HS-27A (cell line): Measurements from ENCODE around the gene TMEM258.
A peak's percentile ranks its signal among the peaks of the same experiment; 100 is the strongest.

ENCODE experiments used
- DNase-seq: peaks from one replicate; pipeline ENCODE4 v3.0.0-alpha.2; 2012; ENCODE audit warnings: low read depth, missing footprints

The TMEM258 gene

GRCh38 chr11:61820174-61820573 is 27.8 kb upstream of the TMEM258 start:
- no peak for DNase-seq

- DNase-seq, result no peak
Measured at GRCh38 chr11:61817471-61818202, 25.2 kb upstream of the TMEM258 start.

DNA sequence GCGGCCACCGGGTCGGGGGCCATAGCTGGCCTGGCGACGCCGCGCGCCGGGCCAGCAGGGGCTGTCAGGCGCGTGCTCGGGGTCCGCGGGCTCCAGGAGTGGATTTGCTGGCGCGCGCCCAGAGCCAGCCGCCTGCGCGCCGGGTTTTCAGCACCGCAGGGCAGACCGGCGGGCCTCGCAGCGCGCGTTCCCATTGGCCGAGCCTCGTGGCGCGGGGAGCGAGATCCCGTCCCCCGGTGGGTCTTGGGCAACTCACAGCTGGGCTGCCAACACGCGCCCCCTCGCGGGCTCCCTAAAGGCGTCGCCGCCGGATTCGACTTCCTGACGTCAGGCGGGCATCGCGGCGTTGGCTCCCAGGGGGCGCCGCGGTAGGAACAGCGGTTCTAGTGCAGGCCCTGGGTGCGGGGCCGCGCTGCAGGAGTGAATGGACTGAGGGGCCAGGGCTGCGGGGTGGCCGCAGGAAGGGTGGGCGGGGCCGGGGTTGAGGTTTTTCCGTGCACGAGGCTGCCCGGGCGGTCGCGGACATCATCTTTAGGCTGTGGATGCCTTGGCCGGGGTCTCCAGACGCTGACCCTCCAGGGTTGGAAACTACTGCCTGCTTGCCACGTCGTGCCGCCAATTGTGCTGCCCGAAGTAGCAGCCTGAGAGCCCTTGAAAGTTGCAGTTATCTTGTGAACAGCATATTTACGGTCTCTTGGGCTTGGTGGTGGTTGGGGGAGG is 24.5 kb upstream of the TMEM258 start, which contains the start of gene FADS1:
TSS of gene FADS1 (minus strand) at position 268 of the 720 bp plus-strand sequence. CDS start at position 194, 74 bp downstream.
- DNase-seq, result peak; percentile 88

DNA sequence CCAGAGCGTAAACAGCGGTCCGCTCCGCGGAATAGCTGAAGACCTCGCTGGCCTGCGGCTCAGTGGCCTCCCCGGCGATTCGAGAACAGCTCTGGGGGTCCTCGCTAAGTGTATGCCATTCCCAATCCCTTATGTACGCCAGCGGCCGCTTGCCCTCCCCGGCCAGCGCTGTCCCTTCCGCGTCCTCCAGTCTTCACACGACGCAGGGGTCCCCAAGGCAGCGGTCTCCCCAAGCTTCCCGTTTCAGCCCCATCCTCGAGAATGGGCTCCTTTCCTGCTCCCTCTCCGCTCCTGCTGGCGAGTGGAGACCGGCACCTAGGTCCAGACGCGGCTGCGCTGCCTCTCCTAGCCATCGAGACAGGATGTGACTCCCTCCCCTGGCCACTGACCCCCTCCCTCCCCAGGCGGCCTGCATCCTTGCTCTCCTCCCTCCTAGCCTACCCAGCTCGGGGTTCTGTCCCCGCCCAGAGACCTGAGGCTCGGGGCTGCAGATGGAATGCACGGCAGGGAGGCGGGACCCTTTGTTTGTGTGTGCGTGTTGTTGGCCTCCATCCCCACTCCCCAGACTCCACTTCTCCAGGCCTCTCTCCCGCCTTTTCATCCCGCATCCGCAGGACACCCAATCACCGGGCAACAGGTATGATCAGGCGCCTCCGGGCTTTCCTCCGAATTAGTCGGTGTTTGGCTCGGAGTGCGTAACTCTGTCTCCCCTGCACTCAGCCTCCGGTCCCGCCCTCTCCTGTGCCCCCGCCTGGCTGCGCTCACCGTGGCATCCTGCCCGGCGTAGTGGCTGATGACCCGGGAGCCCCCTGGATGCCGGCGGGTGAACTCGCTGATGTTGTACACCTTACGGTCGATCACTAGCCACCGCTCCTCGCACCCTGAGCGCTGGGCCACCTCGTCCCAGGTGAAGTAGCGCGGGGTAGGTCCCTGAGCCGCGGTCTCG is 23.7 kb upstream of the TMEM258 start:
- DNase-seq, result peak; percentile 66

DNA sequence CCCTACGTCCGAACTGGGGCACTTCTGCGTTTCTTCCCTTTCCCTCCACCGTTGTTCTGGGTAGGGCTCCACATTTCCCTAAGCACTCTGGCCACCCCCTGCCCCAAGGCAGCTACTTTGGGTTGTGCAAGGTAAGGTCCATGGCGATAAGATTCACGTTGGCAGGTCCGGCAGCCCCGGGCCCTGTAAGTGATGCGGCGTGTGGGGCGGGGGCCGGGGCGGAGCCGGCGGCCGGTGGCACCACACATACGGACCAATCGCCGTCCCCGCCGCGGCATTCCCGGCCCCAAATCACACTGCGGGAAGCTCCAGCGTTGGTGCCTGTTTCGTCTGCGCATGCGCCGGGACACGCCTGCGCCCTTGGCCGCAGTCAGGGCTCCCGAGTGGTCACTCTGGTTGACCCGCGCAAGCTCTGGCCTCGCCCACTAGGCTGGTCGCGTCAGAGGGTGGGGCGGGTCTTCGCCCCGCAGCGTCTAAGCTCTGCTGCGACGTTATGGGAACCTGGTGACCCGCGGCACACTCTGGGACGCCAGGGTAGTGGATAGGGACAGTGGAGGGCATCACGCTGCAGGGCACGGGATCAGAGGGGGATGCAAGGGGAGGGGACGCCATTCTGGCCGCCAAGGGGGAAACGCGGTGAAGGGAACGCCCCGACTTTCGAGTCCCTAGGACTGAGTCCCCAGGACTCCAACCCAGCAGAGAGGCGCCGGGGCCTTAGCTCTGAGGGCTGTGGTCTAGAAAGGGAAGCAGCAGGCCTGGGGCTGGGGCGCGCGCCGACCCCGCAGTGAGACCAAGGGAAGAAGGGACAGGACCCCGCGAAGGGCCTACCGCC is 22.8 kb upstream of the TMEM258 start:
- DNase-seq, result peak; percentile 87

- no peak for DNase-seq
Measured at GRCh38 chr11:61814247-61814957, 22.0 kb upstream of the TMEM258 start.

DNA sequence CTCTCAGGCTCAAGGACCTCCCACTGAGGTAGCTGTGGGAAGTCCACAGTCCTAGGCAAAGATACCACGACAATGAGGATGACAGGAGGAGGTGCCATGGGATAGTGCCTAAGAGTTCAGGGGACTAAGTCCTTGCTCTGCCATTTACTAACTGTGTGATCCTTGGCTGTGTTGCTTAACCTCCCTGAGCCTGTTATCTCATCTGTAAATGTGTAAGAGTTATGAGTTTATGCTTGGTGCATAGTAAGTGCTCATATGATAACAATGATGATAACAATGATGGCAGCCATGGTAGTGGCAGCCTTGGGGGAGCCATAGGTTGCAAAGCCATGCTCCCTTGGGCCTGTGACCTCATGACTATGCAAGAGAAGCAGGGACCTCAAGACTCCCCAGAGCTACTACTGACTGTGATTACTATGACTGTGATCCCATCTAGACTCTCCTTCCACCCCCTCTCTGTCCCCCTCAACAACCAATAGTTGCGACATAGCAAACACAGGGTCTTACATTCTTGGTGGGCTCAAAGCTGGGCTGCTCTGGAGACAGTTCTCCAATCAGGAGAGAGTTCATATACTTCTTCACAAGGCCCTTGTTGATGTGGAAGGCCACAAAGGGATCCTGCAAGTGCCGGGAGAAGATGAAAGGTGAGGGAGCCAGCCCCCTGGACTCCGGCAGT is 20.5 kb upstream of the TMEM258 start:
- no peak for DNase-seq

DNA sequence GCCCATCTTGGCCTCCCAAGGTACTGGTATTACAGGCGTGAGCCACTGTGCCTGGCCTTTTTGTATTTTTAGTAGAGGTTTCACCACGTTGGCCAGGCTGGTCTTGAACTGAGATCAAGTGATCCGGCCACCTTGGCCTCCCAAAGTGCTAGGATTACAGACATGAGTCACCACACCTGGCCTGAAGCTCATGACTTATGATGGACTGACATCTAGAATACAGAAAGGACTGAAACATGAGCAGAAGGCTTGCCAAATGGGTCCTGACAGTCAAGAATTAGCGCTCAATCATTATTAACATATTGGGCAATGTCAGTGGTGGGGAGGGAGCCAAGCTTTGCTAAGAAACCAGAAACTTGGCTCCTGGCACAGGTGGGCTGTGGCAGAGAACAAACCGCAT is 19.4 kb upstream of the TMEM258 start:
- DNase-seq, result no peak

GRCh38 chr11:61810671-61811175 is 18.3 kb upstream of the TMEM258 start:
- no peak for DNase-seq

DNA sequence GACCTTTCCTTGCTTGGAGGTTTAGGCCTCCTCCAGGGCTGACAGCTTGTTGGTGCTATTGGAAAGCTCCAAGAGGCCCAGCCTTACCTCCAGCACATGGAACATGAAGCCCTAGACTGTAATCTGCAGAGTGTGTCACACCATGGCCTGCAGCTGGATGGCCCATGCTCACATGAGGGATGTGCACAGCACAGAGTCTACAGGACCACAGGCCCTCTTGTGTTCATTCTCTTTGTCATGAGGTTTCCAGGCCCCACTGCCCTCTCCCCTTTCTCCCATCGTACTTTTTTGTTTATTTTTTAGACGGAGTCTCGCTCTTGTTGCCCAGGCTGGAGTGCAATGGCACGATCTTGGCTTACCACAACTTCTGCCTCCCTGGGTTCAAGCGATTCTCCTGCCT is 14.4 kb upstream of the TMEM258 start:
- no peak for DNase-seq

GRCh38 chr11:61805146-61805545 is 12.7 kb upstream of the TMEM258 start:
- DNase-seq, result no peak

DNA sequence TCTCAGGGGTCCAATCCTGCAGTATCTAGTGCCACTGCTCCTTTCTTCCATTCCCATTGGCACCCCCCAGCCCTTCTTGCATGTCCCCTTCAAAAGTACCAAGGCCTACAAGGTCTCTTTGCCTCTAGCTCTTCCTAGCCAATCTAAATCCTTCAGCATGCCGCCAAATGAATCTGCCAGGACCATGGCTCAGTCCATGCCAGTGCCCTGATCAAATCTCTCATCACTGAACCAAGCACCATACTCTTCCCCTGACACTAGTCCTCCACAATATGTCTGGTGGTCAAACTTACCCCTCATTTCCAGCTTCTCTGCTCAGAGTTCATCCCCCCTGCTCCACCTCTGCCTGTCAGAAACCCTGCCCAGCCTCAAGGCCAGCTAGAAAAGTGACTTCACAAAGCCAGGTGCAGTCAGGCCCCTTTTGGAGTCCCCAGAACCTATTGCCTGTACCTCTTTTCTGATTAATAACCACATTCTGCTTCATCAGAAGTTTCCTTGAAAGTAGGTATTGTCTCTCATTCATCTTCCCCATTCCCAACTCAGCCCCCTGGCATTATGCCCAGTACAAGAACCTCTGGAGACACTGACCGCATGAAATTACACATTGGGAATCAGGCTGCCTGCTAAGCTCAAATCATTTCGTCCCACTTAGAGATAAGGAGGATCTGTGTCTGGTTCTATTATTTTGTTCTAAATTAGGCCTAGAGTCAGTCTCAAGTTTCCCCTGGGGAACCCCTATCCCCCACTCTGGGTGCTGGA is 11.7 kb upstream of the TMEM258 start:
- no peak for DNase-seq

GRCh38 chr11:61802605-61803004 is 10.2 kb upstream of the TMEM258 start:
- no peak for DNase-seq

DNA sequence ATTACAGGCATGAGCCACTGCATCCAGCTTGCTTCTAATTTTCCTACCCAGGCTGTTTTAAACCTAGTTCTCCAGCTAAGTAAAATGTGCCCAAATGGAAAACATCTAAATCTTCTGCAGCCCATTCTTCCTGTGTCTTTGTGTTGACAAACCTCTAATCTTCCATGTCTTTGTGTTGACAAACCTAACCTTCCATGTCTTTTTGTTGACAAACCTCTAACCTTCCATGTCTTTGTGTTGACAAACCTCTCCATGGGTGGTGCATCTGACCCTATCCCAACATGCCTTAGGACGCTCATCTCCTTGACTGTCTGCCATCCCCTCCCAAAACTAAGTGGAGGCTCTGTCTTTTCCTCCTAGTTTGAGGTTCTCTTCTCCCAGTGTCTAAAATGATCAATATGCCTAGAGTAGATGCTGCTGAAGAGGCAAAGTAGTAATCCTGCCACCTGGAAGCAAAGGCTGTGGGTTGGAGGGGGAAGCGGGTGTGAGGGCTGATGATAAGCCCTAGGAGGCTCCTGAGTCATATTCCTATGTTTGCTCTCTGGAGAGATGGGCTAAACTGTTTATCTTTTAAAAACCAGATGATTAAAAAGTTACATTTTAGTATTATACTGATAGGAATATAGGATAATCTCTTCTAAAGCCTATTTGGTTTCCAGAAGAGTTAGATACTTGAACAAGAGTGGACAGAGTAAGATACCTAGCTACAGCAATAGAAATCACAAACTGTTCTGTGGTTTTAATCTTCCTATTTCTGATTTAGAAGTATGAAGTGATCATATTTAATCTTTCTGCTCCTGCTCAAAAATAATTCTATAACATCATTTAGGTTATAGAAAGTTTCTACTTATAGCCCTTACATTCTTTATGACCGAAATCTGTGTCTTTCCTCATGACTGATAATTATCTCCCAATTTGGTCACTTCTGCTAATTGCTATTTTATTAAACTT is 8.2 kb upstream of the TMEM258 start:
- no peak for DNase-seq

- DNase-seq, result no peak
Measured at GRCh38 chr11:61799665-61800284, 7.4 kb upstream of the TMEM258 start.

DNA sequence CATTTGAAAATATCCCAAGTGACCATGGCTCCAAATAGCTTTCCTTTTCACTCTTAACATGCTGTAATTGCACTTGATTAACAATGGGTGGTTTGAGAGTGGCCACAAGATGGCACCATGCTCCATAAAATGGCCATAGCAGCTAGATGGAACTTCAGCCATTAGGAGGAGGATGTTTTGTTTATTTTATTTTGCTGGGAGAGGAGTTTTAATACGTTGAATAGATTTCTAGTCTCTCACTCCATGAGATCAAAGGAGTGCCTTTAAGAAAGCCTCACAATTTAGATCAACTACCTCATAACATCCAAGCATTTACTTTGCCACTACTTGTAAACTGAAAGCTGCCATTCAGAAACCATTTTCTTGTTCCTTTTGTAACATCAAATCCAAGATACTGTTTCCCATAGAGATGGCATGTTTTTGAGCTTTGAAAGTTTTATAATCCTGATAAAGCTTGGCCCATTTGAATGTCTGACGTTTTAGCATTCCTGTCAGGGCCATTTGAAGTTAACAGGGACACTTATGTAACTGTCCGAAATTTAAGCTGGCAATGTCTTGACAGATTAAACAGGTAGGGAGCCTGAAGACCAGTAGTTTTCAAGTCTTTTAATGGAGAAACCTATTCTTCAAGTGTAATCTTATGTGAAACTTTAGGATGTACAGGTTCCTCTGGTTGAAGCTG is 5.0 kb upstream of the TMEM258 start:
- DNase-seq, result no peak
